Type B pancreatic cell (in vitro differentiated cells): ENCODE measurements around the gene GTF2A2. TPM values are rescaled to one million over a fixed set of nuclear protein-coding genes. Genes with fewer than 3 reads are reported as not detected.
A peak's percentile ranks its signal among the peaks of the same experiment; 100 is the strongest.
"Not testable (repeated sequence)": the region's sequence is repeated elsewhere in the genome, so short reads cannot be mapped to it uniquely, and the experiment has no call there.

ENCODE experiments used
- DNase-seq: peaks from one replicate; pipeline ENCODE4 v3.0.0; 2021; ENCODE audit warnings: mixed read lengths; ENCODE audit not compliant: unreplicated experiment; ENCODE audit errors: extremely low spot score
- H3K27ac Mint-ChIP-seq: 2 replicates; pipeline ENCODE4 v1.8.0; 2021; ENCODE audit warnings: mild to moderate bottlenecking, mixed read lengths
- H3K27me3 Mint-ChIP-seq: 2 replicates; pipeline ENCODE4 v1.8.0; 2021; ENCODE audit warnings: mixed read lengths
- H3K36me3 Mint-ChIP-seq: 2 replicates; pipeline ENCODE4 v1.8.0; 2021; ENCODE audit warnings: mixed read lengths
- H3K4me1 Mint-ChIP-seq: one replicate; pipeline ENCODE4 v1.8.0; 2021; ENCODE audit warnings: mixed read lengths; ENCODE audit not compliant: unreplicated experiment
- H3K4me3 Mint-ChIP-seq: 2 replicates; pipeline ENCODE4 v1.8.0; 2021; ENCODE audit warnings: mild to moderate bottlenecking, mixed read lengths
- H3K9me3 Mint-ChIP-seq: 2 replicates; pipeline ENCODE4 v1.8.0; 2021; ENCODE audit warnings: mixed read lengths
- total RNA-seq: library from RNA; stranded (reverse); gene quantifications from 2 replicates; pipeline ENCODE4 v1.2.1, GENCODE V29; 2021; ENCODE audit warnings: low replicate concordance
- TF ChIP-seq, protein P1 (sequence below): fragments of 200-600 bp; sonication (generic); conservative IDR thresholded peaks from 2 replicates; pipeline ENCODE4 v1.5.0; 2021; ENCODE audit warnings: antibody characterized with exemption, mild to moderate bottlenecking

The GTF2A2 gene
- total RNA-seq, 1 donor from 2014 or later = 109 TPM

DNA sequence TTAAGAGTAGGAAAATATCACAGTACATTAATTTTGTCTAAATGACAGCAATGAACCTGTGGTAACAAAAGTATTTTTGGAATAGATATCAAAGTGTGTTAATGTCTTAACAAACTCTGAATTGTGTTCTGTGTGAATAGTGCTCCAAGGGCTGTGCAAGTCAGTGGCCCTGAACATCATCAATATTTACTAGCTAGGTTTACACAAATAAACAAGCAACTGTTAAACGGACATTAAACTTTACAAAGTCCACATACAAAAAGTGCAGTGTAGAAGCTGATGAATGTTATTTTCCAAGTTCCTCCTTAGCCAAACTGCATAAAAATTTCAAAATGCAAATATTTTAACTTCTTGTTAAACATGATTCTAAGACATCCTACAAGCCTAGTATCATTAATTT lies 2.1 kb upstream of the GTF2A2 start:
- no peaks in the 10 kb centered on the region for H3K9me3 Mint-ChIP-seq
- no peaks in the 10 kb centered on the region for H3K27me3 Mint-ChIP-seq

GRCh38 chr15:59657635-59658125 lies 365 bp upstream of the GTF2A2 start:
- TF ChIP-seq, protein P1, sequence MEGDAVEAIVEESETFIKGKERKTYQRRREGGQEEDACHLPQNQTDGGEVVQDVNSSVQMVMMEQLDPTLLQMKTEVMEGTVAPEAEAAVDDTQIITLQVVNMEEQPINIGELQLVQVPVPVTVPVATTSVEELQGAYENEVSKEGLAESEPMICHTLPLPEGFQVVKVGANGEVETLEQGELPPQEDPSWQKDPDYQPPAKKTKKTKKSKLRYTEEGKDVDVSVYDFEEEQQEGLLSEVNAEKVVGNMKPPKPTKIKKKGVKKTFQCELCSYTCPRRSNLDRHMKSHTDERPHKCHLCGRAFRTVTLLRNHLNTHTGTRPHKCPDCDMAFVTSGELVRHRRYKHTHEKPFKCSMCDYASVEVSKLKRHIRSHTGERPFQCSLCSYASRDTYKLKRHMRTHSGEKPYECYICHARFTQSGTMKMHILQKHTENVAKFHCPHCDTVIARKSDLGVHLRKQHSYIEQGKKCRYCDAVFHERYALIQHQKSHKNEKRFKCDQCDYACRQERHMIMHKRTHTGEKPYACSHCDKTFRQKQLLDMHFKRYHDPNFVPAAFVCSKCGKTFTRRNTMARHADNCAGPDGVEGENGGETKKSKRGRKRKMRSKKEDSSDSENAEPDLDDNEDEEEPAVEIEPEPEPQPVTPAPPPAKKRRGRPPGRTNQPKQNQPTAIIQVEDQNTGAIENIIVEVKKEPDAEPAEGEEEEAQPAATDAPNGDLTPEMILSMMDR = no peak

More for the DNA sequence above, 2.1 kb upstream of the GTF2A2 start:
- peak overlapping the region; percentile 18 for H3K27ac Mint-ChIP-seq
- DNase-seq = no peak
- H3K4me3 Mint-ChIP-seq = peak overlapping the region; percentile 26
- TF ChIP-seq, protein P1 = no peak
- peaks cover 10% of the 10 kb centered on the region for H3K36me3 Mint-ChIP-seq
- H3K4me1 Mint-ChIP-seq = no peaks in the 10 kb centered on the region

GRCh38 chr15:59654046-59654445 lies 3.3 kb downstream of the GTF2A2 start:
- TF ChIP-seq, protein P1 = no peak
- Mint-ChIP-seq H3K27ac (no peak overlapping the region), H3K9me3 (no peaks in the 10 kb centered on the region), H3K27me3 (no peaks in the 10 kb centered on the region), H3K4me1 (no peaks in the 10 kb centered on the region), H3K4me3 (no peak overlapping the region), H3K36me3 (peaks cover 2% of the 10 kb centered on the region)
- no peak for DNase-seq

More at GRCh38 chr15:59657635-59658125, 365 bp upstream of the GTF2A2 start:
- Mint-ChIP-seq H3K36me3 (peaks cover 10% of the 10 kb centered on the region), H3K27me3 (no peaks in the 10 kb centered on the region), H3K27ac (peak overlapping the region; percentile 58), H3K4me3 (no peak overlapping the region), H3K9me3 (no peaks in the 10 kb centered on the region), H3K4me1 (no peaks in the 10 kb centered on the region)
- DNase-seq = no peak

DNA sequence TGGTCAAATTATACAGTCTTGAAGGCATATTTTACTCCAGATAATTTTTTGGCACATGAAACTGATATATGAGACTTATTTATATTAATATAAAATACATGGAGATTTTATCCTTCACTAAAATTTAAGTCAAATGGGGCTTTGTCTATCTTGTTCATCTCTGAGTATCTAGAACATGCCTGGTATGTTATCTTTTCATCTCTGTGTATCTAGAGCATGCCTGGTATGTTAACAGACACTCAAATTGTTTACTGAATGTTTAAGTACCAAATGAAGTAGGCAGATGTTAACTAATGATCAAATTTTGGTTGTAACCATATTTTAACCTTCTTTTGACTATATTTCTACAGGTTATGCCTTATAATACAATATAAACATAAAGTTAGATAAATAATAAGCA lies 7.7 kb downstream of the GTF2A2 start:
- no peak for DNase-seq

GRCh38 chr15:59647085-59647484 lies 10.2 kb downstream of the GTF2A2 start:
- no peak overlapping the region for H3K4me3 Mint-ChIP-seq
- TF ChIP-seq, protein P1 = no peak
- H3K27ac Mint-ChIP-seq = no peak overlapping the region
- DNase-seq = no peak
- H3K27me3 Mint-ChIP-seq = no peaks in the 10 kb centered on the region
- no peaks in the 10 kb centered on the region for H3K4me1 Mint-ChIP-seq
- peaks cover 20% of the 10 kb centered on the region for H3K36me3 Mint-ChIP-seq
- H3K9me3 Mint-ChIP-seq = no peaks in the 10 kb centered on the region

More for the DNA sequence above, 7.7 kb downstream of the GTF2A2 start:
- no peaks in the 10 kb centered on the region for H3K27me3 Mint-ChIP-seq
- H3K36me3 Mint-ChIP-seq = peaks cover 14% of the 10 kb centered on the region
- H3K4me3 Mint-ChIP-seq = no peak overlapping the region
- H3K9me3 Mint-ChIP-seq = no peaks in the 10 kb centered on the region
- no peaks in the 10 kb centered on the region for H3K4me1 Mint-ChIP-seq
- TF ChIP-seq, protein P1 = no peak
- no peak overlapping the region for H3K27ac Mint-ChIP-seq

- Mint-ChIP-seq H3K27me3 (no peaks in the 10 kb centered on the region), H3K36me3 (peaks cover 25% of the 10 kb centered on the region), H3K4me1 (no peaks in the 10 kb centered on the region), H3K9me3 (no peaks in the 10 kb centered on the region), H3K27ac (no peak overlapping the region), H3K4me3 (no peak overlapping the region)
- TF ChIP-seq, protein P1 = no peak
- DNase-seq = no peak
Measured at GRCh38 chr15:59646277-59646676, 11.0 kb downstream of the GTF2A2 start.

DNA sequence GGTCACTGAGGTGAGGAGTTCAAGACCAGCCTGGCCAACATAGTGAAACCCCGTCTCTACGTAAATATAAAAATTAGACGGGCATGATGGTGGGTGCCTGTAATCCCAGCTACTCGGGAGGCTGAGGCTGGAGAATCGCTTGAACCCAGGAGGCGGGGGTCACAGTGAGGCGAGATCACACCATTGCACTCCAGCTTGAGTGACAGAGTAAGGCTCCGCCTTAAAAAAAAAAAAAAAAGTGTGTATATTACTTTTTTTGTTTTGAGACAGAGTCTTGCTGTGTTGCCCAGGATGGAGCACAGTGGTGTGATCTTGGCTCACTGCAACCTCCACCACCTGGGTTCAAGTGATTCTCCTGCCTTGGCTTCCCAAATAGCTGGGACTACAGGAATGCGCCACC lies 11.5 kb downstream of the GTF2A2 start:
- not testable (repeated sequence) for H3K9me3 Mint-ChIP-seq, H3K27me3 Mint-ChIP-seq

More for the DNA sequence above, 11.5 kb downstream of the GTF2A2 start:
- peaks cover 25% of the 10 kb centered on the region for H3K36me3 Mint-ChIP-seq
- H3K4me1 Mint-ChIP-seq, DNase-seq, H3K27ac Mint-ChIP-seq, H3K4me3 Mint-ChIP-seq: not testable (repeated sequence)
